Cerebellar cortex (tissue), 1 donor: ENCODE results near the gene CYP26B1.
A peak's percentile ranks its signal among the peaks of the same experiment; 100 is the strongest.

Source experiments
- DNase-seq: peaks from one replicate; pipeline ENCODE4 v3.0.0-alpha.2; 2015; ENCODE audit warnings: low spot score

The CYP26B1 gene

GRCh38 chr2:72147303-72147971 is at the start of gene CYP26B1:
Gene CYP26B1, minus strand, starts transcription at chr2:72147862. Its CDS starts 28 bp downstream, at chr2:72147834.
- no peak for DNase-seq

GRCh38 chr2:72193723-72194122 is 46.1 kb upstream of the CYP26B1 start:
- DNase-seq, result no peak

- no peak for DNase-seq
Measured at GRCh38 chr2:72191441-72191840, 43.8 kb upstream of the CYP26B1 start.

- DNase-seq, result no peak
Measured at GRCh38 chr2:72185206-72185605, 37.5 kb upstream of the CYP26B1 start.

- DNase-seq, result peak; percentile 54
Measured at GRCh38 chr2:72183466-72183865, 35.8 kb upstream of the CYP26B1 start.

GRCh38 chr2:72183016-72183415 is 35.4 kb upstream of the CYP26B1 start:
- no peak for DNase-seq

GRCh38 chr2:72182547-72182946 is 34.9 kb upstream of the CYP26B1 start:
- no peak for DNase-seq

- no peak for DNase-seq
Measured at GRCh38 chr2:72181616-72182015, 34.0 kb upstream of the CYP26B1 start.

- DNase-seq, result no peak
Measured at GRCh38 chr2:72180351-72180750, 32.7 kb upstream of the CYP26B1 start.

GRCh38 chr2:72178551-72178950 is 30.9 kb upstream of the CYP26B1 start:
- DNase-seq, result no peak

GRCh38 chr2:72176281-72176680 is 28.6 kb upstream of the CYP26B1 start:
- no peak for DNase-seq

GRCh38 chr2:72175636-72176035 is 28.0 kb upstream of the CYP26B1 start:
- DNase-seq, result no peak

GRCh38 chr2:72173640-72174321 is 26.1 kb upstream of the CYP26B1 start:
- no peak for DNase-seq

GRCh38 chr2:72172478-72172877 is 24.8 kb upstream of the CYP26B1 start:
- no peak for DNase-seq

- DNase-seq, result no peak
Measured at GRCh38 chr2:72166279-72166678, 18.6 kb upstream of the CYP26B1 start.

GRCh38 chr2:72165792-72166191 is 18.1 kb upstream of the CYP26B1 start:
- DNase-seq, result no peak

- DNase-seq, result no peak
Measured at GRCh38 chr2:72162574-72162973, 14.9 kb upstream of the CYP26B1 start.

GRCh38 chr2:72159211-72159993 is 11.7 kb upstream of the CYP26B1 start:
- no peak for DNase-seq

- no peak for DNase-seq
Measured at GRCh38 chr2:72157871-72158771, 10.5 kb upstream of the CYP26B1 start.

GRCh38 chr2:72156872-72157271 is 9.2 kb upstream of the CYP26B1 start:
- no peak for DNase-seq

GRCh38 chr2:72155737-72156136 is 8.1 kb upstream of the CYP26B1 start:
- no peak for DNase-seq

GRCh38 chr2:72155151-72155550 is 7.5 kb upstream of the CYP26B1 start:
- DNase-seq, result no peak
